ENCODE measurements around the gene SPINT1.

The SPINT1 gene

DNA sequence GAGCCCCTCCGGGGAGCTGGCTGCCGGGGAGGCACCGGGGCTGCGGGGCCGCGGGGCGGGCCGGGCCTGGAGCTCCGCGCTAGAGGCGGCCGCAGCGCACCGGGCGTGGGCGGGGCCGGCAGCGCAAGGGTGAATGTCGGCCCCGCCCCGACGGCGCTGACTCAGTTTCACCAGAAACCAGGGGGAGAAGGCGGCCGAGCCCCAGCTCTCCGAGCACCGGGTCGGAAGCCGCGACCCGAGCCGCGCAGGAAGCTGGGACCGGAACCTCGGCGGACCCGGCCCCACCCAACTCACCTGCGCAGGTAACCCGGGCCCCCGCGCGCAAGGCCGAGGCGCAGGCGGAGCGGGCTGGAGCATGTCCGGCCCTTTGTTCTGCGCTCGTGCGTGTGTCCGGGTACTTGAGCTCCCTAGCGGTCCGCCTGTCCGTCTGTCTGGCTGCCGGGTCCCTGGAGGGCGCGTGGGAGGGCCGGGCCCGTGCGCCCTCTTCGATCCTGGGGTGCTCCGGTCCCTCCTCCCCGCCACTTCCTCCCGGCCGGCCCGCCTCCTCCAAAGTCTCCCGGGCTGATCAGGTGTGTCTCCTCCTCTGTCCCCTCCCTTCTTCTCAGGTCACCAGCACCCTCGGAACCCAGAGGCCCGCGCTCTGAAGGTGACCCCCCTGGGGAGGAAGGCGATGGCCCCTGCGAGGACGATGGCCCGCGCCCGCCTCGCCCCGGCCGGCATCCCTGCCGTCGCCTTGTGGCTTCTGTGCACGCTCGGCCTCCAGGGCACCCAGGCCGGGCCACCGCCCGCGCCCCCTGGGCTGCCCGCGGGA, at the start of gene SPINT1:
Gene SPINT1, plus strand, starts transcription at position 164 of the 811 bp plus-strand sequence. Its CDS starts 507 bp downstream, at position 671.
- no peak for DNase-seq

GRCh38 chr15:40796041-40796440, 47.8 kb upstream of the SPINT1 start:
- DNase-seq: no peak

GRCh38 chr15:40796512-40796911, 47.3 kb upstream of the SPINT1 start:
- no peak for DNase-seq

GRCh38 chr15:40799523-40799922, 44.3 kb upstream of the SPINT1 start:
- no peak for DNase-seq

DNA sequence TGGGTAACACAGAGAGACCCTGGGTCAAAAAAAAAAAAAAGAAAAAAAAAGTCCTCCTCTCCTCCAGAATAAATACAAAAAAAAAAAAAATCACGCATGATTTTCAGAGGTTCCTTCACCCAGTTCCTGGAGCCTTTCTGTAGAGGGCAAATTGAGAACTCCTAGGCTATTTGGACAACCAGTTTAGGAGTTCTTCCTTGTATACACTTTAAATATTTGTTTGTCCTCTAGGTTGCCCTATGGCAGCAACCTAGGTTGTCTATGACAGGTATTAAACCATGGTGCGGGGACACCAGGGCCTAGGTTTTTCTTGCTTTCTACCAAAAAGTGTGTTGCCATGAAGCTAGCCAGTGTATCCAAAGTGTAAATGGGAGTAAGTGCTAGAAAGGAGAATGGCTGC, 40.8 kb upstream of the SPINT1 start:
- DNase-seq: no peak

DNA sequence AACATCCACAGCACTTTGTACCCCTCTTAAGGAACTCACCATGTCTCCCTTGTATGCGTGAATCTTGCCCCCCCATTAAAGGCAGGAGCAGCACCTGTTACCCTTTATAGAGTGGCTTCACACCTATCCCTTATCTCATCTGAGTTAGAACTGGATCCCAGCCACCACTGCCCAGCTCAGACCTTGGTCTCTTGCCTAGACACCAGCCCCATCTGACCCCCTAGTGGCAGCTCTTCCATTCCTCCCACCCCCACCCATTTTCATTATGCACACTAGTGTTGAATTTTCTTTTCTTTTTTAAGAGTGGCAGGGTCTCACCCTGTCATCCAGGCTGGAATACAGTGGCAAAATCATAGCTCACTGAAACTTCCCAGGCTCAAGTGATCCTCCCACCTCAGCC, 40.2 kb upstream of the SPINT1 start:
- no peak for DNase-seq

DNA sequence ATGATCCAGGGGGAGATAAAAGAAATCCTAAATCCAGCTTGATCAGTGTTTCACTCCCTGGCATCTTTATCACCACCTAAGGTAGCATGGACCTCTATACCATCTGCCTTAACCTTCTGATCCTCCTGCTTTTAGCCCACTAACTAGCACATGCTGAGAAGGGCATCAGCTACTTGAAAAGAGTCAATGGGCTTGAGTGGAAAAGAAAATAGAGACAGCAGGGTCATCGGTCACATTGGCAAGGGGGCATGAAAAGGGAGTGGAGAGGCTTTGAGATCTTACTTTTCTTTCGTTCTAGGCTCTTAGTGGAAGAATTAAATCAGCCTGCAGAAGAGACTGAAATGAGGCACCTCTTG, 37.2 kb upstream of the SPINT1 start:
- no peak for DNase-seq

GRCh38 chr15:40807028-40807887, 36.6 kb upstream of the SPINT1 start, which contains the start of the genes DNAJC17 and ZFYVE19:
Gene DNAJC17 (minus strand): TSS chr15:40807473. CDS start chr15:40807446, 27 bp downstream.
Gene ZFYVE19 (plus strand): TSS chr15:40807089. CDS start chr15:40807590, 501 bp downstream.
- DNase-seq: peak; percentile 91

- no peak for DNase-seq
These were observed 35.9 kb upstream of the SPINT1 start for GRCh38 chr15:40807888-40808461.

GRCh38 chr15:40808861-40809450, 34.9 kb upstream of the SPINT1 start:
- no peak for DNase-seq

DNA sequence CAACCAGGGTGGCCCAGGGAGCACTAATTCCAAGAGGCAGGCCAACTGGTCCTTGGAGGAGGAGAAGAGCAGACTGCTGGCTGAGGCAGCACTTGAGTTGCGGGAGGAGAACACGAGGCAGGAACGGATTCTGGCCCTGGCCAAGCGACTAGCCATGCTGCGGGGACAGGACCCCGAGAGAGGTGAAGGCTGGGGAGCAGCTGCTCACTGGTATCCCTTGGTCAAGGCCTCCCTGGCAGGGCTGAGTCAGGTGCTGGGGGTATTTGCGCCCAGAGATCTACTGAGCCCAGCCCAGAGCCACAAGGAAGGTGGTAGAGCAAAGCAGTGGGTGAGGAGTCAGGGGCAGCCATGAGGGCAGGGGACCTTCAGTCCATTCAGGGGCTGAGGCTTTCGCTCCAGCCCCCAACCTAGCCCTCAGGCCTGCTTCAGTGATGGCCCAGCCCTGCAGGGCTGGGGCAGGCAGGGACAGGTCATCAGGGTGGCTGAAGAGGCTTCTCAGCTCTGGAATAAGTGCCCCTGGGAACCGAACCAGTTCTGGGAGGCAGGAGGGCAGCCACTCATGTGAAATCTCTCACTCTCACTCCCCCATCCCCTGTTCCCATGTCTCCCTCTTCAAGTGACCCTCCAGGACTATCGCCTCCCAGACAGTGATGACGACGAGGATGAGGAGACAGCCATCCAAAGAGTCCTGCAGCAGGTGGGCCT, 31.0 kb upstream of the SPINT1 start:
- no peak for DNase-seq

DNA sequence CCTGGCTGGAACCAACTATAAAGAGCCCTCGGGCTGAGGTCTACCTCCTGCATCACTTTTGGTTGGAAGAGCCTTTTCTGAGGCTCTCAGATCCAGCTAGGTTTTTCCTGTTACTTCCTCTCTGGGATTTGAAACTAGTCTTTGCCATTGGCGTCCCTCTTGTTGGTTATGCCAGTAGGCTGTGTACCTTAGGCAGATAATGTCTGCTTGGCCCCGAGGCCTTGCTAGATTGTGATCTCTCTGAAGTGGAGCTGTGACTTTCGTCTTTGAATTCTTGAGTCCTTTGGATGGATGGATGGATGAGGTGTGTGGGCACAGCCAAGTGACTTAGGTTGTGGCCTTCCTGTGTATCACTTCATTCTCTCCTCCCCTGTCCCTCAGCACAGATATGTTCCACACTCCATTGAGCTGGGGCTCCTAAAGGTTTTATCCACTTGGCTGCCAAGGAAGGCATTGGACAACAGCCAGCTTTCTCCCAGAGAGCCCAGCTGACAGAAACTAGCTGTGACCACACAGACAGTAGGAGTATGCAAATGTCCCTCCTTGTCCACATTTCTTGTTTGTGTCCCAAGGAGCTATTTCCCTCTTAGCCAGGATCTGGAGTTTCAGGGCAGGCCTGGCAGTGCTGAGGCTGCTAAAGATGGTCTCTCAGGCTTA, 28.7 kb upstream of the SPINT1 start:
- no peak for DNase-seq

DNA sequence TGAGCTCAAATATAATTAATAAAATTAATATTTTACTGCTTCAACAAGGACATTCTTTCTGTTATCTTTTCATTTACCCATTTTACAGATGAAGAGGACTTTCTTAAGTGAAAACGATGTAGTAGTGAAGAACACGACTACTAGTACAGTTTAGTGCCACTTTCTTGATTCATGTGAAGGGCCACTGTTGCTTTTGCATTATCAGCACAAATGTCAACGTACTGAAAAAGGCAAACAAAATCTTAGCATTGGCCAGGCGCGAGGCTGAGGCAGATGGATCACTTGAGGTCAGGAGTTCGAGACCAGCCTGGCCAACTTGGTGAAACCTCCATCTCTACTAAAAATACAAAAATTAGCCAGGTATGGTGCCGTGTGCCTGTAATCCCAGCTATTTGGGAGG, 24.8 kb upstream of the SPINT1 start:
- no peak for DNase-seq

- no peak for DNase-seq
These were observed 22.7 kb upstream of the SPINT1 start for GRCh38 chr15:40821195-40821594.

DNA sequence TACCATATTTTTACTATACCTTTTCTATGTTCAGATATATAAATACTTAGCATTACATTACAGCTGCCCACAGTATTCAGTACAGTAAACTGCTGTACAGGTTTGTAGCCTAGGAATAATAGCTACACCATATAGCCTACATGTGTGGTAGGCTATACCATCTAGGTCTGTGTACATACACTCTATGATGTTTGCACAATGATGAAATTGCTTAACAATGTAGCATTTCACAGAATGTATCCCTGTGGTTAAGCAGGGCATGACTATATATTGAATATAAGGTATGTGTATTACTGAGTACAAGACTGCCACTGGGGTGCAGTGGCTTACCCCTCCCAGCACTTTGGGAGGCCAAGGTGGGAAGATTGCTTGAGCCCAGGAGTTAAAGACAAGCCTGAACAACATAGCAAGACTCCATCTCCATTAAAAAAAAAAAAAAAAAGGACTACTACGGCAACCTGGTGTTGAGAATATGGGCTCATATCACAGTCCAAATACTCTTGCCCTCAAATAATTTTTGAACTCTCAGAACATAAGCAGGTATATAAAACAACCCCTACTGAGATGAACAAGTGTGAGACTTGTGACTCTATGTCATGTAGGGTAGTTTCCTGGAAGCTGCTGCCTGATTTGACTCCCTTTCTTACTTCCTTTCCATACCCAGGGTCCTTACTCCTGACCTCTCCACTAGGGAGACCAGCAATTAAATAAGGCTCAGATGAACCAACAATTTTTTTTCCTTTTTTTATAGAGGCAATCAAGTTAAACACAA, 20.1 kb upstream of the SPINT1 start:
- no peak for DNase-seq

DNA sequence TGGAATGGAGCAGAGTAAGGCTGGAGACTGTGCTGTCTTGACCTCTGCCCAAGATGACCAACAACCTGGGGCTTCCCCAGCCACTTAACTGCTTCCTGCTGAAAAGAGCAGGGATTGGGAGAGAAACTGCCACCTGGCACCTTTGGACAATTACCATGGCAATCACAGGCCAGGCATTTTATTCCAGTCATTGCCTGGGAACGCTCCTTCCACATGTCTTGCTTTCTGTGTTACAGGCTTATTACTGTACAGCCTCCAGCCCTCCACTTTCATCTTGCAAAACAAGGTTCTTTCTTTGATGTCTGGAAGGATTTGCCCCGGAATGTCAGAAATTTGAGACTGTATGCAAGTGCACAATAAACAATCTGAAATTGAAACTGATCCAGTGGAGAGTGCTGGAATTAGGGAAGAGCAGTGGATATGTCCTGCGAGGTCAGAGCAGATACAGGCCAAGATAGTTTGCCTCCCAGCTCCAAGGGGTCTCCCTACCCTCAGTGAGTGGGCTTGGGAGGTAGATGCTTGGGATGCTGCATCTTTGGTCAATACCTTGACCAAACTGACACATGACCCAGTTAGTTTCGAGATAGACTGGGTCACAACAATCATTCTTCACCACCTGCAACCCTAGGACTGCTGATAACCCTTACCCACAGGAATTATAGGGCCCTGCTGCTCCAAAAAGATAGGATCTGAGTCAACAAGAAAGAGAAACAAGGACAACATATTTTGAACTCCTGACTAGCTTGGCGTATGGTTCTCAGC, 18.0 kb upstream of the SPINT1 start:
- DNase-seq: peak; percentile 21

GRCh38 chr15:40826423-40827075, 17.3 kb upstream of the SPINT1 start:
- DNase-seq: no peak

DNA sequence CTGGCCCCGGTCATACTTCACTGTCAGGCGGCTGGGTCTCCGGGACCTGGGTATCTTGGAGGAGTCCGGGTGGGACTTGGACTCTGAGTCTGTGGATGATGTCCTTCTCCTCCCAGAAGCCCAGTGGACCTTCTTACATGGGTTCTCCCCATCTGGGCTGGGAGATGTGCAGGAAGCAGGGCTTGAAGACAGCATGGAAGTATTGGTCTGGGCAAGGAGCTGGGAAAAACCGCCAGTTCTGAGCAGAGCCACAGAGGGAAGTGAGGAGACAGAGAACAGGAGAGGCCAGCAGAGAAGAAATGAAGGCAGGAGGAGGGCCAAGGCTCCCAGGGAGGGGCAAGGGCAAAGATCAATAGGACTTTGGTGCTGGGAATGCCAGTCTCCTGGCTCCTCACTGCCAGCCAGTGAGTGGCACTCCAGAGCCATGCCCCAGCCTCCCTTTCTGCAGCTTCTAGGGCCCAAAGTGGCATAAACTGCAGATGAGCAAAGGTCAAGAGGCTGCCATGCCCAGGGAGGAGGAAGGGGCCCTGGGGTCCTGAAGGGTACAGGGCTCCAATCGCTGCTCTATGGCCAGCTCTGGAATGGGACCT, 15.3 kb upstream of the SPINT1 start, which contains the start of gene PPP1R14D:
Gene PPP1R14D, minus strand, starts transcription at position 262 of the 590 bp plus-strand sequence. Its CDS starts 67 bp downstream, at position 195.
- DNase-seq: no peak

DNA sequence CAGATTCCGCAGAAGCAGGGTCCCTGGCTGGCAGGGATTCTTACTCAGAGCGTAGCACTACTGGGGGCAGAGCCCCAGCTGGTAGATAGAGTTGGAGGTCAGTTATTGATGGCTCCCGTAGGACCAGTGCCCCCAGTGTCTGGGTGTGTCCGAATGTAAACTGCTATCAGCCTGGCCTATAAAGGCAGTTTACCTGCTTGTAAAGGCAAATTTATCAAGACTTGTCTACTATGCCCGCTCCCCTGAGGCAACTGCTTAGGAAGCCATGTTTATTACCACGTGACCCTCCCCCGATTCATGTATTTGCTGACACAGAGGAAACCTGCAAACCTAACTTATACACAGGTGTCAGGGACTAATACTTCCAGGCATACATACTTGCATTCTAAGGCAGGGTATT, 14.7 kb upstream of the SPINT1 start:
- no peak for DNase-seq

All from NCI-H226 (cell line).